Measurements from ENCODE around the gene C8G.

- TF ChIP-seq POLR2A (IDR thresholded peaks at IDR 0.05; ENCODE audit: low read depth, low read length) (no peak), POLR2AphosphoS5 (IDR thresholded peaks at IDR 0.05; ENCODE audit: low read depth, low read length) (no peak), TAF1 (IDR thresholded peaks at IDR 0.05; ENCODE audit: borderline replicate concordance, low read depth, low read length) (no peak)
These were observed 18.3 kb downstream of the C8G start for GRCh38 chr9:136963341-136963740.
